Measurements from ENCODE around the gene KLHL6.

GRCh38 chr3:183590442-183590841 is 34.9 kb upstream of the KLHL6 start:
- no peak for TF ChIP-seq EP300 (IDR thresholded peaks at IDR 0.05)
- TF ChIP-seq CTCF (IDR thresholded peaks at IDR 0.05): no peak
- no peak for TF ChIP-seq POLR2AphosphoS5 (IDR thresholded peaks at IDR 0.05)
- no peak for TF ChIP-seq POLR2A (IDR thresholded peaks at IDR 0.05)

Measured in suprapubic skin (tissue), 4 donors.